GM19372 (cell line): ENCODE measurements around the gene RAD51B.
"Not testable (repeated sequence)": the region's sequence is repeated elsewhere in the genome, so short reads cannot be mapped to it uniquely, and the experiment has no call there.

Experiments used
- ATAC-seq: cut with Tn5 transposase; IDR thresholded peaks from one replicate; pipeline ENCODE4 v1.9.1; 2021; ENCODE audit warnings: mild to moderate bottlenecking, low read depth, moderate library complexity; ENCODE audit not compliant: unreplicated experiment

The RAD51B gene

DNA sequence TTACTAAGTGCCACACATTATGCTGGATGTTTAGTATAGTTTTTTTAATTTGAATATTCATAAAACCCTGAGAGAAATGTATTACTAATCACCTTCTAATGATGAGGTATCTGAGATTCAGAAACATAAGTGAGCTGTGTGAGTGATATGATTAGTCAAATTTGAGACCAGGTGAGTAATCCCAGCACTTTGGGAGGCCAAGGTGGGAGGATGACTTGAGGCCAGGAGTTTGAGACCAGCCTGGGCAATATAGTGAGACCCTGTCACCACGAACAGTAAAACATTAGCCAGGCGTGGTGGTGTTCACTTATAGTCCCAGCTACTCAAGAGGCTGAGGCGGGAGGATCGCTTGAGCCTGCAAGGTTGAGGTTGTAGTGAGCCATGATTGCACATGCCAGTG lies 438.4 kb downstream of the RAD51B start:
- ATAC-seq = no peak

GRCh38 chr14:68258995-68259394 lies 439.4 kb downstream of the RAD51B start:
- not testable (repeated sequence) for ATAC-seq

DNA sequence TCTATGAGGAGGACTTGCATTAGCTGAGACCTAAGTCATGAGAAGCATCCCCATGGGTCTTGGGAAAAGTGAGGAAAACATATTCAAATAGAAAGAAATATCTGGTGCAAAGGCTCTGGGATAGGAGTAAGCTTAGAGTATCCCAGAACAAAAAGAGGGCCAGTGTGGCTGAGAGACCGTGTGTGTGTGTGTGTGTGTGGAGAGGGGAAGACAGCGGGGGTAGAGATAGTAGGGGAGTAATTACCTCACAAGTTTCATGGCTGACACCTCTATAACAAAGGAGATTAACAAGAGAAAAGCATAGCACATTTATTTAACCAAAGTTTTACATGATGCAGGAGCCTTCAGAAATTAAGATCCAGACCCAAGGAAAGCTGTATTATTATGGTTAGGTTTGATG lies 440.5 kb downstream of the RAD51B start:
- ATAC-seq = no peak

- no peak for ATAC-seq
Observed at GRCh38 chr14:68261092-68261842, 441.7 kb downstream of the RAD51B start.

DNA sequence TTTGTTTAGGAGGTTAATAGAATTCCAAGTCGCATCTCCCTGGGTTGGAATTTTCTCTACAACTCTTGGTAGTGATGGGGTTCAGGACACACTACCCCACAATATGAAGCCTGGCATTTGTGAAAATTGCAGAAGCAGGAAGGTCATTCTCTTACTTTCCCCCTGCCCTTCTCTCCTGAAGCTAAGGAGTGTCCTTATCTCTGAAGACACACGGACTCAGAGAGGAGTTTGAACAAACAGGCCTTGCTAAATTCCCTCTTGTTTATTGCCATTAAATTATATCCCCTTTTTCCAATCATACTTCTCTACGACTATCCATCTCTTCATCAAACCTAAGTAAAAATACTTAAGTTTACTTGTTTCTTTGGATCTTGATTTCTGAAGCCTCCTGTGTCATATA lies 443.0 kb downstream of the RAD51B start:
- no peak for ATAC-seq

DNA sequence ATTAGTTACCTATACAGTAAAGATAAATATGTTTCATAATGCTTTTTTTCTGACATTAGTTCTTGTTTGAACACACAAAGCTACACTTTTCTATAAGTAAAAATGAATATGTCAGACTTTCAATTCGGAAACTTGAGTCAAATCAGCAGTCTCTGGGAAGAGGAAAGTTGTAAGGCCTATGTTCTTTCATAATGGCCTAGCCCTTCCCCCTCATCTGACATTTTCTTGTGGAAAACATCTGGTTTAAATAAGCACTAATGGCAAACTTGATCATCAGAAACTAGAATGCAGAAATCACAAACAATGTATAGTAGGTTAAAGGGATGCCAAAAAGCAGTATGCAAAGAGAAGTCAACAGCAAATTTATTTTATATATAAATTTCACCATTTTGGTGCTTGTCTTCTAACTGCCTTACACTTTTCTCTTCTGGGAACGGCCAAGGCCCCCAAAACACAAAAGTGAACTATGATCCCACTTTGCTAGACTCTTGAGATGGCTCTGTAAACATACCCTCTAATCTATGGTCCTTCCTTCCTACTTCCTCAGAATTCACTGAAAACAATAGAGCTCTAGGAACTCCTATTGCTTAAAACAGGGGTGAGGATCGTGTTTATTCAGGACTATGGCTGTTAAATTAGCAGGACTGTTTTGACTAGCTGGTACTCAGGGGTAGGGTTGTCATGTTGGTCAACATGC lies 444.1 kb downstream of the RAD51B start:
- no peak for ATAC-seq

GRCh38 chr14:68264260-68264569 lies 444.6 kb downstream of the RAD51B start:
- ATAC-seq = no peak

DNA sequence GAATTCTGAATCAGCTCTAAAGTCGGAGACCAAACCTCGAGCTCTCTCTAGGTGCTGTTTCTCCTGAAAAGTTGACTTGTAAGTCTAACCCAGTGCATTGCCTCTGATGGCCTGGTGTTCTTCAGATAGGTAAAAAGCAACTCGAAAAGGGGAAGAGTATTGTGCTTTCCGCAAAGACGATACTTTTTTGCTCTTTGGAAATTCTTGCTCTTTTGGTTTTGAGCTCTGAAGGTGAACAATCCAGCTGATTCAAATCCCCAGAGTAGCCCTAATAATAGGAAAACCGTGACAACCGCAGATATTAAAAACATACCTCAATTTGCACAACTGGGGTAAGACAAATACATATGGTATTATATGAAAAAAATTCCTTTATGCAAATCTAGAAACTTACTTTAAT lies 447.4 kb downstream of the RAD51B start:
- no peak for ATAC-seq

- peak; percentile 69 for ATAC-seq
Observed at GRCh38 chr14:68268197-68268596, 448.6 kb downstream of the RAD51B start.

GRCh38 chr14:68268719-68269118 lies 449.1 kb downstream of the RAD51B start:
- no peak for ATAC-seq

GRCh38 chr14:68269136-68269927 lies 449.8 kb downstream of the RAD51B start:
- no peak for ATAC-seq

DNA sequence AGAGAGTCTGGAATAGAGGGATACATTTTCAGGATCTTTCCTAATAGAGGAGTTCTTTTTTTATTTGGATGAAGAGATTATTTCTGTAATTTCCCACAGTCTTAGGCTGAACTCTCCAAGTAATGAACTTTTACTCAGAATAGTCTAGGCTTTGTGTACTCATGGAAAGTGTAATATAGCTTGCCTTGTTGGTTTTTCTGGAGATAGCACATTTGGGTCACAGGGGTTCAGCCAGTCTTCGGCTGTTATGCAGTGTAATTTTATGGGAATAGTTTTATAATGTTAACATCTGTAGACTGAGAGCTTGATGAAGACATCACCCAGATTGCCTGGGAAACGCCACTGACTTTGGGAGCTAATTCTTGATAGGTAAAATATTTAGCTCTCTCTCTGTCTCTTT lies 450.8 kb downstream of the RAD51B start:
- ATAC-seq = no peak

DNA sequence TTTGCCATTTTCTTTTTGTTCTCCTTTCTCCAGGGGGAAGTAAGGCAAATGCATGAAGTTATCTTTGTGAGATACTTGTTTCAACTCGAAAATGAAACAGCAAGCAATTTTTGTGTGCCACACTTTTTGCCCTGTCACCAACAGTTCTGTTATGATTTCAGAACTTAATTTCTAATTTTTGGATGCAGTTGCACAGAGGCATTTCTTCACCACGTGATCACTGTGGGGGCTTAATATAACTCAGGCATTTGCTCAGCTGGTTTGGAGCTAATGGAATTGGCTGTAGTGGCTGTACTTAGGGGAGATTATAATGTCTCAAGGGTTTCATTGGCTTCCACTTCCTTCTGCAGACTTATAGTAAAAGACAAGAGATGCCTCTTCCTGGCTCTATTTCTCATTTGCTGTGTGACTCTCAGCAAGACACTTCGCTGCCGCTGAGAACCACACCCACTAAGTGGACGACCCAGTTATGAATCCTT lies 452.4 kb downstream of the RAD51B start:
- ATAC-seq = no peak

DNA sequence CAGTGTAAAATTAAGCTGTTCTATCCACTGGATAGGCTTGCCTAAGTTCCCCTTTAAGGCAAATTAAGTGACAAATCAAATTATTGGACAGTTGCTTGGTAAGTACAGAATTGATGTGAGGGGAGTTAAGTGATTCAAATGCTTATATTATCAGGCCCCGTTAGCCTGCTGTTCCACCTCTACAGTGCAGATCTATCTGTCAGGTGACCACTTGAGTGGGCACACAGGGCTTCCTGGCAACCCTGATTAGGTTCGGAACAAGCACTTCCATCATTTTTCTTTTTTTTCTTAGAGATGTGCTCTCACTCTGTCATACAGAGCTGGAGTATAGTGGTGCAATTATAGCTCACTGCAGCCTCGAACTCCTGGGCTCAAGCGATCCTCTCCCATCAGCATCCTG lies 453.8 kb downstream of the RAD51B start:
- ATAC-seq = no peak

DNA sequence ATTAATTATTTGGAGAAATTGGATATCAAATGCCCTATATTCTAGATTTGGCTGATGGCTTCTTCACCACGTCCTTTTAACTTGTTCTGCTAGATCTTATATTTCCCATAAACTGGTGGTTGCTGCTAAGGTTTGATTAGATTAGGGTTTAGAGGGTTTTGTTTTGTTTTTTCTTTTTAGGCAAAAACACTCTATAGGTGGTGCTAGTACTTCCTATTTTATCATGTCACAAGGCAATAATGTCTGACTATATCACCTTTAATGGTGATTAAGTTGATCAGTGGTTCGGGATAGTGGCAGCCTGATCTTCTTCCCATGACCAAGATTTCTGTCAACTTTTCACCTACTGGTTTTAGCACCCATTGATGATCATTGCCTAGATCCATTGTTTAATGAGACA lies 455.1 kb downstream of the RAD51B start:
- no peak for ATAC-seq

DNA sequence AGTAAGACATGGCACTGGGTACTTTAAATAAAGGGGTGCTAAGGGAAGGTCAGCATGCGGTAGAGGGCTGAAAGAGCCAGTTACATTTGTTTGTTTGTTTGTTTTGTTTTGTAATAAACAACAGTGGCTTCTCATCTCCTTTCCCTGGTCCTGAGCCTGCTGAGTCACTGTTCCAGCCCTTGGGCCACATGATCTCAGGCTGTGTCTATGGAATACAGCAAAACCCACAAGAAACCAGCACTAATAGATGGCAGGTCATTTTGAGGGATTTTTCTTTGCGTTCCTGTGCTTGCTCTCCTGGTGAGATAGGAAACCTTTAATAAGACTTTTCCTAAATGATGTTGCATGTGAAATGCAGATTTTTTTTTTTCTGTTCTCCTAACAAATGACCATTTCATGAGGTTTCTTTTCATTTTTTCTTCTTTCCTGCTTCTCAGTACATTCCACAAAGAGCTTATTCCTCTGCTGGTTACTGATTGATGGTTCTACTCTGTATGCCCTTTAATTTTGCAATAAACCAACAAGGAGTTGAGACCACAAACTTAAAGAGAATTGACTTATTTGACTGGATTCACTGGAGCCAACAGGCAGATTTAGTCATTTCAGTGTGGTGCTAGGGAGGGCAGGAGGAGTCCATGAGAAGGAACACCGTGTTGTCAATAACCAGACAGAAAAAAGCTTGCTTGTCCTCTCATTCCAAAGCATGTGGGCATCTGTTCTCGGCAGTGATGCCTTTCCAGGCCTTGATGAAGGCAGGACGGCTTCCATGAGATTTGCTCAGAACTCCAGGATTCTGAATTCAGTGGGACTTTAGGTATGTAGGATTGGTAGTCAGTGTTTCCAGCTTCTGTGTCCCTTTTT lies 459.2 kb downstream of the RAD51B start:
- ATAC-seq = no peak

DNA sequence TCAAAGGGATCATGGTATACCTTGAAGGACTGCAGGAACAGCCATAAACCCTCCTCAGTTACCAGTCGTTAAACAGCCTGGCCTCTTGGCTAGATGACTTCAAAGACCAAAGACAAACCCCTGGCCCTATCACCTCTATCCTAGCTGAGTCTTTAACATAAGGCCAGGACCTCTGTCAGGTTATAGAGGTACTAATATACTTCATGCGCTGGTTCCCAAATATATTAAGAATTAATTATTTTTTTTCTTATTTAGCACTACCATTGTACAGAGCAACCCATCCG lies 459.8 kb downstream of the RAD51B start:
- no peak for ATAC-seq

GRCh38 chr14:68279777-68280233 lies 460.2 kb downstream of the RAD51B start:
- no peak for ATAC-seq

DNA sequence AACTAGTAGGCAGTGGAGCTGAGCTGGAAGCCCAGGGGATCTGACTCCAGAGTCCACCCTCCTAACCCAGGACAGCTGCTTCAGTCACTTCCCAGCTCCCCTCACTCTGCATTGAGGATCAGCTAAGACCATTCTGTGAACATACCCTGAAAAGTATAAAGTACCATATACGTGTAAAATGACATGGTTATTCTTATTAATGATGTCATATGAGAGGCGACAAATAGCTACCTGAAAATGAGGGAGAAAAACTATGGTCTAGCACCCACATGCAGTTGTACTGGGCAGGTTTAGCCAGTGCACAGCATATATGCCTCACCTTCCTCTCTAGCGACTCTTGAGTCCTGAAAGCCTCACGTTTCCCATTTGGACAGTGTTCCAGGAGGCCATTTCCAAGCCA lies 461.9 kb downstream of the RAD51B start:
- ATAC-seq = no peak

DNA sequence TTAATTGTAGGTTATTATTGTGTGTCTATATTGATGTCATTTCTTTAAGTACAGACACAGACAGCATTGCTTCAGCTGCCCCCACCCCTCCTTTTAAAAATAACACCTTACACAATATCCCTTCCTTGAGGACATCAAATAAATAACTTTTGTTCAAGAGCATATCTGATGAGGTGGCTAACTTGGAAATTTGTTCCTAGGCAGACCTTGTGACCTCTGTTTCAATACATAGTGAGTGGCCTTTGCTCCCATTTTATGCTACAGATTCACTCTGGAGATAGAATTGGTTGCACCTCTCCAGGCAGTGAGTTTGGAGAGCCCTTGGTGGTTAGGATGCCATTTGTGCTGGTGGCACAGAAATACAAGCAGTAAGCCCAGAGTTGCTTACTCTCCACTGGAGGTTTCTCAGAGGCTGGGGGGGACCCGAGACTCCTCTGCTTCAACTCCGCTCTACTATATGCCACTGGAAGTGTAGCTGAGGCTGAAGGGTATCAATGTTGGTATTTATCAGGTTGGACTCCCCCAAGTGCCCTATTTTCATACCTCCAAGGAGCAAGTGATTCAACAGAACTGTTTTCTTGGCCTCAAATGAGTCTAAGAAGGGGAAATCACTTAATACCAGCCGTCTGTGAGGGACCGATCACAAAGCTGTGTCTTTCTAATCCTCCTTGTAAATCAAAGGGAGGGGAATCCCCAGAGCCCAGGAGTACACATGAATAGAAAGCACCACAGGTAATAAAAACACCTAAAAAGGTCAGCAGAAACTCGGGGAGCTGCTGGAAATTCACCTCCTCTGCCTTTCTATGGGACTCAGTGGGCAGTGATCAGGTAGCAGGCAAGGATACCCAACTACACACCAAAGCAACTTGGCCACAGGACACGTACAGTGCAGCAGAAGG lies 463.1 kb downstream of the RAD51B start:
- peak; percentile 22 for ATAC-seq
